NOMO-1 (cell line): ENCODE measurements around the gene MGAT5.

ENCODE experiments used
- DNase-seq, 2 experiments: peaks; one replicate each; lab custom pipeline; 2025; ENCODE audit not compliant: unreplicated experiment in 2 of 2; lab: John Stamatoyannopoulos, UW

Gene MGAT5

DNA sequence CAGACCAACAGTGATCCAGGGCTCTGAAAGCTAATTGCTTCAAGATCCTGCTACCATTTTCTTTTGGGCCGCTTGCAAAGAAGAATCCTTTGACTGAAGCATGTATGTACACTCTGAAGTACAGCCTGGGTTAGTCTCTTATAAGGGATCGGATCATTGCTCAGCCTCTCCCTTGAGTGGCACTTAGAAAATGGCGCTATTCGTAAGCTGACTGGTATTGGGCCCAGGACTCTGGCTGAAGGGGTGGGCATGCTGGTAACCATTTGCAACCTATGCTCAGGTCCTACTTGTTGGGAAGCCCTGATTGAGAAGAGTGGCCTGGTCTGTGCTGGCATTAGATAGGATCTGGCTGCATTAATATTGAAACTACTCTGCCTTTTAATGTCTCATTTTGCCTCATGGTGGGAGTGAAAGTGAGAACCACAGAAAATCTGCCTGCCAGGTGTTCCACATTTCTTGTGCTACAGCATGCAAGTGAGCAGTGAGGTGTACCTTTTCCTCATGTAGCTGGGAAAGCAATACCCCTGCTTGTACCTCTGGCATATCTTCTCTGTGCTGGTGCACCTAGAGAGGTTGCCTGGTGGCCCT is 661 bp upstream of the MGAT5 start:
- no peak for DNase-seq

- DNase-seq = no peak
These were observed 952 bp downstream of the MGAT5 start for GRCh38 chr2:134254824-134255223.

DNA sequence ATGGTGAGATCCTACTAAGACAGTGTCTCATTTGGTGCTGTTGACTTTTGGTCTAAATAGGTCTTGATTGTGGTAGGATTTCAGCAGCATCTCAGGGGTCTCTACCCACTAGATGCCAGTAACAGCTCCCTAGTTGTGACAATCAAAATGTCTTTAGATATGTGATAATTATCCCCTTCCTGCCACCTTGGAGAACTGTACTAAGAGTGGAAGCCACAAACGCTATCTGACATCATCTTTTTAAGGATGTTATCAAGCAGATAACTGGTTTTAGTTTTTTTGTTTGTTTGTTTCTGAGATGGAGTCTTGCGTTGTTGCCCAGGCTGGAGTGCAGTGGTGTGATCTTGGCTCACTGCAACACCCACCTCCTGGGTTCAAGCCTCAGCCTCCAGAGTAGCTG is 3.1 kb downstream of the MGAT5 start:
- no peak for DNase-seq

GRCh38 chr2:134257509-134257908 is 3.6 kb downstream of the MGAT5 start:
- no peak for DNase-seq

DNA sequence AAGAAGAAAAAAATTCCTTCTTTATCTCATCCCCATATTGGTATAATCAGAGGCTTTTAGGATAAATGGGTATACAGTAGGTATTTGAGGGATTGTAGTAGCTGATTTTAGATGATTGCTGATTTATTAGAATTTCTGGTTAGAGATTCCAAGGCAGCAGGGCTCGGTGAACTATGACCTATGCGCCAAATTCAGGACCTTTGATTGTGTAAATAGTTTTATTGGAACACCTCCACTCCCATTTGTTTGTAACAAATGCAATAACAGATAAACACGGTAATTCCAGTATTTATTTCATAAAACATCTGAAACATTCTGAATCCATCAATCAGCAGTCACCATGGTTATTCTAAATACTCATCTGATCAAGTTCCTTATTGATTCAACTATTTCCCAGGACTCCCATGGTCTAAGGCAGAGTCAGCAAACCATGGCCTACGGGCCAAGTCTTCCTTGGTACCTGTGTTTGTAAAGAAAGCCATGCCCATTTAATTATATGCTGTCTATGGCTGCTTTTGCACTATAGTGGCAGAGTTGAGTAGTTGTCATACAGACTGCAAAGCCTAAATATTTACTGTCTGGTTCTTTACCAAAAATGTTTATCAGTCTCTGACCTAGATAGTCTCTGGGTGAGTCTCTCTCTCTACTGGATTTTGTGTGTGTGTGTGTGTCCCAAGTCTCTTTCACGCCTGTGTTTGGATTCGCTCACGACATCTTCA is 4.3 kb downstream of the MGAT5 start:
- no peak for DNase-seq

- no peak for DNase-seq
These were observed 5.0 kb downstream of the MGAT5 start for GRCh38 chr2:134258684-134259388.

GRCh38 chr2:134259571-134259970 is 5.7 kb downstream of the MGAT5 start:
- DNase-seq = no peak

GRCh38 chr2:134259994-134260393 is 6.1 kb downstream of the MGAT5 start:
- DNase-seq = no peak

DNA sequence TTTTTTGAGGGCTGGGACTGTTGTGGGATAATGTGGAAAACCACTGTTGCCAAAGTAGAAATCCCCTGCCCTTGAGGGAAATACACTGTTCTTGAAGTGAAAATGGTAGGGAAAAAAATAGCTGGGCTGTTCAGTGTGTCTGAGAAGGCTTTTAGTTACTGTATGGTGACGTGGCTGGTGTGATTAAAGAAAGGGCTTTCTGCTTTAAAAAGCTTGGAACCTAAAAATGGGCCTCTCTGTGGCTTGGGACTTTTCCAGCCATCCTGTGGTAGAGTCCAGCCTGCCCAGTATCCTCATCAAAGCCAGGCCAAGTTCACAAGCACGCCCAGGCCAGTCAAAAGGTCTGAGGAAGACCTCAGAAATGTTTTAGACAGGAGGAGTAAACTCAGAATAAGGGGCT is 6.8 kb downstream of the MGAT5 start:
- no peak for DNase-seq

DNA sequence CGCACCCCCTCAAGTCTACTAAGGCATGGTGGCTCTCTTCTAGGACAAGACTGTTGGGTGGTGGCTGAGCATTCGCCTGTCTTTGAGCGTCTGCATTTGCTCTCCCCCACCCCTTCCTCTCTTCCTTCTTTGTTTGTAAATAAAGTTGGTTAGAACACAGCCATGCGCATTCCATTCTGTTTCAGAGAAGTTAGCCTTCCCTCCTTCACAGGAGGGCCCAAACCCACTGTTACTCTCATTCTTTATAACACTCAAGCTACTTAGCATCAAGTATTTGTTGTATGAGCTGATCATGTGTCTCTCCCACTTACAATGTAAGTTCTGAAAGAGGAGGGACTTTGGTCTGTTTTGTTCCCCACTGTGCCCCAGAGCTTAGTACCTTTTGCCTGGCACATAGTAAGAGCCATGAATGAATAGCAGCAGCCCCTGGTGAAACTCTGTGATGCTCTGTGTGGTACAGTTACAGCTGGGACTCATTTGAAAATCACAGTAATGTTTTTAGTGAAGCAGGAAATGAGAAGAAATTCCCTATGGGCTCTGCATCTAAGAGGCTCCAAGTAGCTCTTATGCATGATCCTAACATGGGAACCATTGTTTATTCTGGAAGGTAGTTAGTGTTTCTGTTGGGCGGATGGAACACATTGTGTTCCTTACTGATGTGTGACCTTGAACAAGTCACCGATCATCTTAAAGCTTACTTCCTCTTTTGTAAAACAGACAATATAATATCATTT is 7.7 kb downstream of the MGAT5 start:
- DNase-seq = peak in 1 of 2 experiments; percentile 16

DNA sequence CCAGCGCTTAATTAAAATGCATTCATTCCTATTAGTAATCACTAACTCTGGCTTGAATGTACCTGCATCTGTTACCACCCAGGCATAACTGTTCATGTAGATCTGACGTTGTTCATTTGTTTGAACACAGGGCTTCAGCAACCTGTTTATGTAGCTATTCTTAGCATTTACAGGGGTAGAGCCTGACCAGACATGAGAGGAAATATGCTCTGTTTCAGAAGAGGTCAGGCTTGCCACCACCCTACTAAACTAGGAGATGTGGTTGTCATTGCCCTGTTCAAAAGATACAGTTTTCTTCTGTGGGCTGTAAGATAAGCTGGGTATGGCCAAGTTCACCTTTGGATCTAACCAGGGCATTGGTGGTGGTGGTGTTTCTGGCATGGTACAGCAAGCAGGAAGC is 8.8 kb downstream of the MGAT5 start:
- DNase-seq = no peak

GRCh38 chr2:134268265-134268664 is 14.4 kb downstream of the MGAT5 start:
- no peak for DNase-seq

- no peak for DNase-seq
These were observed 15.4 kb downstream of the MGAT5 start for GRCh38 chr2:134269230-134269629.

GRCh38 chr2:134269972-134270735 is 16.3 kb downstream of the MGAT5 start:
- DNase-seq = no peak

DNA sequence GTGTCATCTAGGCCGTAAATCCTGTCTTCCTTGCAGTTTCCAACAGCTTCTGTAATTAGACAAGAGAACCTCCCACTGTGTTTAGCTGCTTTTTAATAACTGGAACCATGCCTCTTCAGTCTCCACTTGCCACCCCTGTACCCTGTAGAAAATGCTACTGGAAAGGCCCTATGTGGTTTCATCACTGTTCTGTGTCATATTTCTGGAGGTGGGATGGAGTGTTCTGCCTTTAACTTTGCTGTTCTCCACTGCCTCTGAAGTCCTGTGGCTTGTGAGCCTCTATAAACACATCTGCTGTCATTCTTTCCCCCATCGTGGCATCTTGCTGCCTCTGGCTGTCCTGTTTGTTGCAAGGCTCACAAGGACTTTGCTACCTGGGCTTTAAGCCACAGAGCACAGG is 17.9 kb downstream of the MGAT5 start:
- peak; percentile 14 to 33 for DNase-seq

- no peak for DNase-seq
These were observed 18.9 kb downstream of the MGAT5 start for GRCh38 chr2:134272806-134273205.

DNA sequence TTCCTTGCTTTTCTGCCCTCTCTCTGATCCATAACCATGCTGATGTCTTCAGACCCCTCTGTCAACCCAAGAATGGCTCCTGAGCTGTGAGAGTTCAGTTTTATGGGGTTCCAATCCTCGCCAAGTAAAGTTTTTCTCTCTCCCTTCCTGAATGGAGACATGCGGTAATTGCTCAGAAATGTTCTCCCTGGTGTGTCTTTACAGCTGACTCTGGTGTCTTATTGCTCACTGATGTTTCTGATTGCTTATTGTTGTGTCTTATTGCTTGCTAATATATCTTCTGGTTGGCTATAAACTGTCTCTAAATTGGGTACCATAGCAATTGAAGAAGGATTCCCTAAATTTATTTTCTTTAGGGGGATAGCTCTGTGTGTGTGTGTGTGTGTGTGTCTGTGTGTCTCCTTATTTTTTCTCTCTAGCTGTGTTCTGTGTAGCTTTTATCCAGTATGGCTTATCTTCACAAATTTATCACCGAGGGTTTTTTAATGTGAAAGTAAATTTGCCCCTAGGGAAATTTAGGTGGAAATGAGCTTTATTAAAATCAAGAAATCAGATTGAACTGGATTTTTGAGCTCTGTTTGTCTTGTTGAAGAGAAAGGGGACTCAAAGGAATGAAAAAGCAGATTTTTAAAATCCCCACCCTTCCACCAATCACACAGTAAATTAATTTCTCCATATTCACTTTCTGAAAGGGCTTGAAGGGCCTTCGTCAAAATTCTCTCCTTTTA is 19.5 kb downstream of the MGAT5 start:
- DNase-seq = no peak

GRCh38 chr2:134274121-134274520 is 20.2 kb downstream of the MGAT5 start:
- no peak for DNase-seq

GRCh38 chr2:134275058-134275862 is 21.4 kb downstream of the MGAT5 start:
- peak in 1 of 2 experiments; percentile 28 for DNase-seq
